Right atrium auricular region (tissue), 2 donors: ENCODE results near the gene ZNF526. TPM values are rescaled to one million over a fixed set of nuclear protein-coding genes. Genes with fewer than 3 reads are reported as not detected.
A peak's percentile ranks its signal among the peaks of the same experiment; 100 is the strongest.

Experiments used
- DNase-seq: peaks from one replicate; pipeline ENCODE4 v3.0.0-alpha.2; 2019; ENCODE audit warnings: low spot score
- H3K27ac ChIP-seq, 2 donors: fragments of 200-600 bp; sonication (generic); 1 replicate in 1 of 2; 2 replicates in 1 of 2; pipeline ENCODE4 v1.5.1; 2016 to 2019
- H3K27me3 ChIP-seq, 2 donors: fragments of 200-600 bp; sonication (generic); one replicate each; pipeline versions ENCODE4 v1.5.1 to v1.6.0; 2017 to 2019
- H3K36me3 ChIP-seq: fragments of 200-600 bp; sonication (generic); one replicate; pipeline ENCODE4 v1.5.1; 2016
- H3K4me1 ChIP-seq, 2 donors: fragments of 200-600 bp; sonication (generic); one replicate each; pipeline versions ENCODE4 v1.5.1 to v1.6.0; 2017 to 2019
- H3K4me3 ChIP-seq, 2 donors: fragments of 200-600 bp; sonication (generic); 1 replicate in 1 of 2; 2 replicates in 1 of 2; pipeline ENCODE4 v1.5.1; 2017 to 2019; ENCODE audit warnings: mild to moderate bottlenecking in 1 of 2, moderate library complexity in 1 of 2
- H3K9me3 ChIP-seq, 2 donors: fragments of 200-600 bp; sonication (generic); one replicate each; pipeline ENCODE4 v1.5.1; 2019
- total RNA-seq, 2 donors: library from RNA; depleted of rRNA; stranded (reverse); fragments of >200 nt; gene quantifications; one replicate each; pipeline ENCODE4 v1.1.0, GENCODE V29; 2016
- TF ChIP-seq, protein P1 (sequence below), 2 donors: fragments of 200-600 bp; sonication (generic); IDR thresholded peaks; one replicate each; pipeline ENCODE4 v1.5.1; 2019; ENCODE audit warnings: antibody characterized with exemption in 2 of 2

Gene ZNF526
- total RNA-seq, 2 donors from 2014 or later, result 2.6 to 5.4 TPM

GRCh38 chr19:42233678-42234292 lies 13.7 kb downstream of the ZNF526 start:
- no peak for DNase-seq
- TF ChIP-seq, protein P1, sequence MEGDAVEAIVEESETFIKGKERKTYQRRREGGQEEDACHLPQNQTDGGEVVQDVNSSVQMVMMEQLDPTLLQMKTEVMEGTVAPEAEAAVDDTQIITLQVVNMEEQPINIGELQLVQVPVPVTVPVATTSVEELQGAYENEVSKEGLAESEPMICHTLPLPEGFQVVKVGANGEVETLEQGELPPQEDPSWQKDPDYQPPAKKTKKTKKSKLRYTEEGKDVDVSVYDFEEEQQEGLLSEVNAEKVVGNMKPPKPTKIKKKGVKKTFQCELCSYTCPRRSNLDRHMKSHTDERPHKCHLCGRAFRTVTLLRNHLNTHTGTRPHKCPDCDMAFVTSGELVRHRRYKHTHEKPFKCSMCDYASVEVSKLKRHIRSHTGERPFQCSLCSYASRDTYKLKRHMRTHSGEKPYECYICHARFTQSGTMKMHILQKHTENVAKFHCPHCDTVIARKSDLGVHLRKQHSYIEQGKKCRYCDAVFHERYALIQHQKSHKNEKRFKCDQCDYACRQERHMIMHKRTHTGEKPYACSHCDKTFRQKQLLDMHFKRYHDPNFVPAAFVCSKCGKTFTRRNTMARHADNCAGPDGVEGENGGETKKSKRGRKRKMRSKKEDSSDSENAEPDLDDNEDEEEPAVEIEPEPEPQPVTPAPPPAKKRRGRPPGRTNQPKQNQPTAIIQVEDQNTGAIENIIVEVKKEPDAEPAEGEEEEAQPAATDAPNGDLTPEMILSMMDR (IDR thresholded peaks at IDR 0.05), result no peak

DNA sequence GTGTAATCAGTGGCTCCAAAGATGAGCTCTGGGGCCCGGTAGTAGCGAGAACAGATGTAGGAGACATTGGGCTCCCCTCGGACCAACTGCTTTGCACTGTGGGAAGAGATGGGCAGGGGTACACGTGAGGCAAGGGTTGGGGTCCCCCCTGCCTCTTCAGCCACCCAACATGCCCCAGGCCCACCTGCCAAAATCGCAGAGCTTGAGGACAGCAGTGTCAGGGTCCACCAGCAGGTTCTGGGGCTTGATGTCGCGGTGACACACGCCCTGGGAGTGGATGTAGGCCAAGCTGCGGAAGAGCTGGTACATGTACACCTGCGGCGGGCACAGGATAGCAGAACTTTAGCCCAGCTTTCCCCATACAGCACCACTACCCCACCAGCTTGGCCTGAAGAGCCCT lies 14.3 kb downstream of the ZNF526 start:
- H3K4me3 ChIP-seq, result no peak overlapping the region
- no peak for DNase-seq
- H3K27ac ChIP-seq, result no peak overlapping the region
- H3K4me1 ChIP-seq, result no peaks in the 10 kb centered on the region
- no peaks in the 10 kb centered on the region for H3K9me3 ChIP-seq
- peaks cover 61% of the 10 kb centered on the region for H3K36me3 ChIP-seq
- H3K27me3 ChIP-seq, result no peaks in the 10 kb centered on the region
- TF ChIP-seq, protein P1 (IDR thresholded peaks at IDR 0.05), result no peak

More at GRCh38 chr19:42233678-42234292, 13.7 kb downstream of the ZNF526 start:
- Histone ChIP-seq H3K27me3 (no peaks in the 10 kb centered on the region), H3K9me3 (no peaks in the 10 kb centered on the region), H3K27ac (no peak overlapping the region), H3K4me3 (no peak overlapping the region), H3K4me1 (no peaks in the 10 kb centered on the region), H3K36me3 (peaks cover 61% of the 10 kb centered on the region)

DNA sequence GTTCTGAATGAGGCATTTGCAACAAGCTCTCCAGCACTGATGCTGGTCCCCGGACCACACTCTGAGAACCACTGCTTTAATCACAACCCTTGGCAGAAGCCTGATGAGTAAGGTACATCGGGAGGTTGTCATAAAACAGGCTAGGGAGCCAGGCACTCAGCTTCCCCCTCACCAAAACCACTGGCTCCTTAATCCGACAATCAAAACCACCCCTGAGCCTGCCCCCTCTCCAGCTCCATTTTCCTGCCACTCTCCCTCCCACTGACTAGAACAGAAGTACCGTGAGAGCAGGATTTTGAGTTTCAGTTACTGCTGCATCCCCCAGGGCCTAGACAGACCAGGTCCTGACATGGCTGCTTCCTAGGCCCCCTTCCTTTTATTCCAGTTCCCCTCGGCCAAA lies 15.1 kb downstream of the ZNF526 start:
- H3K36me3 ChIP-seq, result peaks cover 57% of the 10 kb centered on the region
- H3K27me3 ChIP-seq, result no peaks in the 10 kb centered on the region
- H3K4me1 ChIP-seq, result no peaks in the 10 kb centered on the region
- no peak overlapping the region for H3K27ac ChIP-seq
- H3K9me3 ChIP-seq, result no peaks in the 10 kb centered on the region
- no peak overlapping the region for H3K4me3 ChIP-seq
- TF ChIP-seq, protein P1 (IDR thresholded peaks at IDR 0.05), result no peak
- DNase-seq, result no peak

DNA sequence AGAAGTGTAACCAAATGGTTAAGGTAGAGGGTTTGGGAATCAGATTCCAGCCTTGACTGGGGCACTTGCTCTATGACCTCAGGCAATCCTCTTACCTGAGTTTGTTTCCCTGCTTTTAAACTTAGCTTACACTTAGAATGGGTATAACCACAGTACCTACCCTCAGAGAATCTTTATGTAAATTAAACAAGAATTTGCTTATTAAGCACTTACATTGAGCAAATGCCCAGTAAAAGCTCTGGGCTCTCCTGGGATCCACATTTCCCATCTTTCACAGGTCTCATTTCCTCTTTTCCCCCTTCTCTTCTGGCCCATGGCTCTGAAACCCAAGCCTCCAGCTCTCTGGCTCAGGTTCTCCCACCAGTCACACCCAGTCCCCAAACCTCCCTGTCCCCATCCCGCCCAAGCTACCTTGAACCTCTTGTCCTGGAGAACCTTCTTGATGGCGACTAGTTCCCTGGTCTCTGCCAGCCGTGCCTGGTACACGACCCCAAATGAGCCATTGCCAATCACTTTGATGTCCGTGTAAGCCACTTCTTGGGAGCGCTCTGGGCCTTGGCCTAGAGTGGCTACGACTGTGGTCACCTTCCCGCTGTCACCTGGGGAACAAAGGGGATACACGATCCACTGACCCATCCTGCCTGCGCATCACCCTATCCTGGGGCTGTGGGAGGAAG lies 19.6 kb downstream of the ZNF526 start:
- Histone ChIP-seq H3K4me1 (peaks cover 0 to 23% of the 10 kb centered on the region in 2 donors), H3K36me3 (peaks cover 22% of the 10 kb centered on the region)

GRCh38 chr19:42241279-42241678 lies 21.2 kb downstream of the ZNF526 start:
- DNase-seq, result no peak
- TF ChIP-seq, protein P1 (IDR thresholded peaks at IDR 0.05), result no peak
- Histone ChIP-seq H3K27ac (no peak overlapping the region), H3K4me3 (peak overlapping the region; percentile 87 to 89), H3K9me3 (no peaks in the 10 kb centered on the region), H3K27me3 (no peaks in the 10 kb centered on the region), H3K36me3 (peaks cover 6% of the 10 kb centered on the region), H3K4me1 (peaks cover 0 to 39% of the 10 kb centered on the region in 2 donors)

More for the DNA sequence above, 19.6 kb downstream of the ZNF526 start:
- H3K27ac ChIP-seq, result no peak overlapping the region
- no peaks in the 10 kb centered on the region for H3K9me3 ChIP-seq
- no peaks in the 10 kb centered on the region for H3K27me3 ChIP-seq
- H3K4me3 ChIP-seq, result no peak overlapping the region
- TF ChIP-seq, protein P1 (IDR thresholded peaks at IDR 0.05), result no peak
- DNase-seq, result no peak
